DND-41 (cell line): ENCODE results near the gene ATP1A2.

Source experiments
- ATAC-seq: fragments of 200-7000 bp; cut with Tn5 transposase; 3 replicates; pipeline ENCODE4 v1.9.1; 2021; ENCODE audit warnings: low read depth; ENCODE audit not compliant: insufficient read depth
- DNase-seq: peaks from one replicate; pipeline ENCODE4 v3.0.0-alpha.2; 2020
- H2AFZ ChIP-seq: 2 replicates; pipeline ENCODE4 v1.6.0; 2012; ENCODE audit warnings: low read depth, low read length
- H3K27ac ChIP-seq: 2 replicates; pipeline ENCODE4 v1.5.1; 2012; ENCODE audit warnings: low read length, inconsistent platforms
- H3K27me3 ChIP-seq: fragments of 200-600 bp; sonication (generic); 2 replicates; pipeline ENCODE4 v1.6.0; 2012; ENCODE audit warnings: low read length, mild to moderate bottlenecking, inconsistent platforms; ENCODE audit not compliant: insufficient read depth, poor library complexity
- H3K36me3 ChIP-seq: 2 replicates; pipeline ENCODE4 v1.5.1; 2012; ENCODE audit warnings: low read length, inconsistent platforms; ENCODE audit not compliant: insufficient read depth
- H3K4me1 ChIP-seq: 2 replicates; pipeline ENCODE4 v1.5.1; 2012; ENCODE audit warnings: mild to moderate bottlenecking, low read length; ENCODE audit not compliant: insufficient read depth
- H3K4me2 ChIP-seq: 2 replicates; pipeline ENCODE4 v1.6.0; 2012; ENCODE audit warnings: mild to moderate bottlenecking, moderate library complexity, low read length, inconsistent platforms; ENCODE audit not compliant: insufficient read depth
- H3K4me3 ChIP-seq, 2 experiments: fragments of 200-600 bp in 1 of 2; shearing (Covaris generic) in 1 of 2; 2 replicates each; pipeline ENCODE4 v1.5.1; 2012 to 2016; ENCODE audit warnings: inconsistent platforms in 2 of 2, low read length in 2 of 2, mild to moderate bottlenecking in 2 of 2, low read depth in 1 of 2, moderate library complexity in 1 of 2
- H3K79me2 ChIP-seq: 2 replicates; pipeline ENCODE4 v1.6.0; 2012; ENCODE audit warnings: low read length, inconsistent platforms; ENCODE audit not compliant: insufficient read depth
- H3K9ac ChIP-seq: 2 replicates; pipeline ENCODE4 v1.6.0; 2012; ENCODE audit warnings: low read depth, mild to moderate bottlenecking, inconsistent platforms, low read length, moderate library complexity
- H3K9me3 ChIP-seq: 2 replicates; pipeline ENCODE4 v1.5.1; 2012; ENCODE audit warnings: low read length, moderate library complexity, mild to moderate bottlenecking, inconsistent platforms; ENCODE audit not compliant: insufficient read depth, severe bottlenecking
- H4K20me1 ChIP-seq: 2 replicates; pipeline ENCODE4 v1.6.0; 2012; ENCODE audit warnings: low read length; ENCODE audit not compliant: insufficient read depth
- CTCF ChIP-seq: IDR thresholded peaks from 2 replicates; pipeline ENCODE4 v1.5.1; 2012; ENCODE audit warnings: borderline replicate concordance, low read length, moderate library complexity, mild to moderate bottlenecking; ENCODE audit not compliant: poor library complexity, severe bottlenecking; ENCODE audit errors: extremely low read depth
- EZH2 ChIP-seq: IDR thresholded peaks from 3 replicates; pipeline ENCODE4 v1.6.1; 2012; ENCODE audit warnings: borderline replicate concordance, low read depth, mild to moderate bottlenecking, moderate library complexity, low read length, inconsistent platforms; ENCODE audit not compliant: severe bottlenecking

The ATP1A2 gene

DNA sequence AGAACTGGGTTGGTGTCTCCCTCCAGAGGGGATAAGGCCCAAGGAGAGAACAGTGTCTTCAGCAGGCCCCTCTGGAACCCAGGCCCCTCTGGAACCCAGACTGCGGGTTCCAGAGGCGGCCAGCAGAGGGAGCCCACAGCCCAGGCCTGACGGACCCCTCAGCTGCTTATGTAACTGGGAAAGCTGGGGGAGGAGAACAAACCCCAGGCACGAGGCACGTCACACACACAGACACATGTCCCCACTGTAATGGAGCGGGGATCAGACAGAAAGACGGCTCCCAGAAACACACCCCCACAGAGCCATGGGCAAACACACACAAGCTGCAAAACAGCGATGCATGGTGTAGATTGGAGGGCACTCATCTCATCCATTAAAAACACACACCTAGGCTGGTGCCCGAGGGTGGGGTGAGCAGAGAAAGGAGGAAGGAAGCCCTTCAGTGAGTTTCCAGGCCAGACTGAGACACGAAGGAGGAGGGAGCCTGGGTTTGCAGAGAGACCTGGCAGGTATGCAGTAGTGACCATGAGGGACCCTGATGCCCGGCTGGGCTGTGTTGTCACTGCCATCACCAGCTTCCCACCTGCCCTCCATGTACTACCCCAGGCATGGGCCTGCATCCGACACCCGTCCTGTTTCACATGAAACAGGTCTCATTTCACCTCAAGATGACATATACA lies 14.4 kb upstream of the ATP1A2 start:
- H2AFZ ChIP-seq = peak overlapping the region; percentile 95

GRCh38 chr1:160101717-160102522 lies 13.6 kb upstream of the ATP1A2 start:
- no peak for TF ChIP-seq CTCF
- TF ChIP-seq EZH2 = no peak
- Histone ChIP-seq H3K9me3 (no peaks in the 10 kb centered on the region), H3K79me2 (peaks cover 12% of the 10 kb centered on the region), H3K4me2 (peak overlapping the region; percentile 67), H3K9ac (peak overlapping the region; percentile 49), H2AFZ (peak overlapping the region; percentile 95), H3K27ac (peak overlapping the region; percentile 74; the same call in 1 of the 2 replicates), H3K4me1 (peaks cover 29% of the 10 kb centered on the region), H3K4me3 (no peak overlapping the region; a peak in 1 of 4 replicates), H4K20me1 (peaks cover 6% of the 10 kb centered on the region; the same call in 1 of the 2 replicates), H3K27me3 (no peaks in the 10 kb centered on the region), H3K36me3 (no peaks in the 10 kb centered on the region)
- DNase-seq = no peak
- no peak for ATAC-seq

More for the DNA sequence above, 14.4 kb upstream of the ATP1A2 start:
- H3K79me2 ChIP-seq = peaks cover 20% of the 10 kb centered on the region
- H3K9me3 ChIP-seq = no peaks in the 10 kb centered on the region
- H3K36me3 ChIP-seq = no peaks in the 10 kb centered on the region
- H3K4me3 ChIP-seq = peak overlapping the region in 1 of 2 experiments; percentile 48; a peak in 2 of 4 replicates
- peak overlapping the region; percentile 67 for H3K4me2 ChIP-seq
- H3K27ac ChIP-seq = peak overlapping the region; percentile 74
- ATAC-seq (peak; percentile 64), DNase-seq (peak; percentile 83)
- H4K20me1 ChIP-seq = peaks cover 14% of the 10 kb centered on the region; the same call in 1 of the 2 replicates
- H3K9ac ChIP-seq = peak overlapping the region; percentile 49
- H3K27me3 ChIP-seq = no peaks in the 10 kb centered on the region
- TF ChIP-seq EZH2 (no peak), CTCF (peak; percentile 98)
- H3K4me1 ChIP-seq = peaks cover 36% of the 10 kb centered on the region

DNA sequence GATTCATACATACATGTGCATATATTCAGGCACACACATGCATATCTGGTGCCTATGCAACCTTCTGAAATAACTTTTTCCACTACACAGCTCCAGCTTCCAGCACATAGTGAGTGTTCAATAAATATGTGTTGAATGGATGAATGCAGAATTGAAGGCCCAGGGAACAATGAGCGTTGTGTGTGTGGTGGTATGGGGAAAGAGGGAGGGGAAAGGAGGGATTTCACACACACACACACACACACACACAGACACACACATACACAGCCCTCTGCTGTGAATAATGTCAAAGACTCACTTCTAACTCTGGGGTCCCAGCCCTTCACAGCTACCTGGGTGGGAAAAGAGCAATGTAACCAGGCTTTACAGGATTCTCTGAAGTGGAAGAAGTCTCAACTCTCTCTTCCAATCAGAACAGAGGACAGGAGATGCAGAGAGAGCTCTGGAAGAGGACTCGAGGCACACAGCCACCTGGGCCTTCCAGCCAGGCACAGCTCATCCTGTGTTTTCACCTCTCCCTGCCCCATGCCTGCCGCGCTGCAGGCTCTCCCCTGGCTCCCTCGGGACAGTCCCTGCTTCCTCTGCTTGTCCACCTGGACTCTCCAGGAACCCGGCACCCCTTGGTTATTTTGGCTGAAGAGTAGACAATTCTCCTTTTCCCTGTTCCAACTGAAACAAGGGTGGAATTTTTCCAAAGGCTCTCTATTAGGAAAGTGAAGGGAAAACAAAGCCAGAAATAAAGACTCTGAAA lies 11.7 kb upstream of the ATP1A2 start:
- H3K4me1 ChIP-seq = peaks cover 16% of the 10 kb centered on the region

More for the DNA sequence above, 11.7 kb upstream of the ATP1A2 start:
- no peaks in the 10 kb centered on the region for H3K36me3 ChIP-seq
- H3K4me2 ChIP-seq = no peak overlapping the region
- H3K9me3 ChIP-seq = no peaks in the 10 kb centered on the region
- H2AFZ ChIP-seq = no peak overlapping the region
- no peak for TF ChIP-seq EZH2
- TF ChIP-seq CTCF = no peak
- no peaks in the 10 kb centered on the region for H3K79me2 ChIP-seq
- no peak for DNase-seq
- no peak for ATAC-seq
- no peak overlapping the region for H3K4me3 ChIP-seq
- no peak overlapping the region for H3K9ac ChIP-seq
- no peaks in the 10 kb centered on the region for H4K20me1 ChIP-seq
- H3K27me3 ChIP-seq = no peaks in the 10 kb centered on the region
- no peak overlapping the region for H3K27ac ChIP-seq
